HT1080 (cell line): ENCODE data around the gene SPP1. TPM values are rescaled to one million over a fixed set of nuclear protein-coding genes. Genes with fewer than 3 reads are reported as not detected.
"Not testable (repeated sequence)": the region's sequence is repeated elsewhere in the genome, so short reads cannot be mapped to it uniquely, and the experiment has no call there.

ENCODE experiments used
- DNase-seq: peaks from one replicate; pipeline ENCODE4 v3.0.0-alpha.2; 2015; ENCODE audit warnings: low read depth
- polyA plus RNA-seq, 2 experiments: library from polyadenylated mRNA; depleted of rRNA; stranded (reverse); fragments of >200 nt; gene quantifications; 2 replicates each; pipeline ENCODE4 v1.2.3, GENCODE V29; 2015
- total RNA-seq: library from RNA; depleted of rRNA; stranded (reverse); fragments of >200 nt; shearing (Covaris generic); gene quantifications from 2 replicates; pipeline ENCODE4 v1.2.3, GENCODE V29; 2014; rRNA removed

The SPP1 gene
- 30.6 and 37.1 TPM in 2 replicates for total RNA-seq
- 10.1 and 12.0 TPM in 2 replicates for polyA plus RNA-seq (2015; cell fraction: cytosol; rRNA removed)
- polyA plus RNA-seq (2015; cell fraction: nucleus; rRNA removed), result 15.8 and 19.7 TPM in 2 replicates

- DNase-seq, result peak; percentile 79
Measured at GRCh38 chr4:87975466-87975865, at the start of gene SPP1. TSS of gene SPP1 (plus strand) at chr4:87975714. CDS start at chr4:87976896, 1,182 bp downstream.

DNA sequence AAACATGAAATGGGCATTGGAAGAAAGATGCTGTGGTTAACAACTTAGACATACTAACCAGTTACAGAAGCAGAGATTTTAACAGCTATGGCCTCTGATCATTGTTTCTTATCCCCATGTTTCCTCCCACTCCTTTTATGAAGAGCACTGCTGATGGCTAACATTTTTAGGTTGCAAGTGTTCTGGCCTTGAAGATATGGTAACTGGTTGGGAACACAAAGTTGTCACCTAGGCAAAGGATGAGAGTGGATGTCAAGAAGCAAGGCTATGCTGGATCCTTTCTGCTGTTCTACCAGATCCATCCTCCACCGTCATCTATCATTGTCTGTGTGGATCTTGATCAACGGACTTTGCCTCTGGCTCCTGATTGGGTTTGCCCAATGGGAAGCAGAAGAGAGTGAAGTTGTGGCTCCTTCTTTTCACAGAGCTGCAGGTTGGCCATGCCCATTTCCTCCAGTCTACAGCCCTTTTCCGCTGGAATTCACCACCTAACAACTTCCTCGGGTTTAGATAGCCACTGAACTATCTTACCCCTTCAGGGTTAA, 48.9 kb upstream of the SPP1 start:
- DNase-seq, result no peak

DNA sequence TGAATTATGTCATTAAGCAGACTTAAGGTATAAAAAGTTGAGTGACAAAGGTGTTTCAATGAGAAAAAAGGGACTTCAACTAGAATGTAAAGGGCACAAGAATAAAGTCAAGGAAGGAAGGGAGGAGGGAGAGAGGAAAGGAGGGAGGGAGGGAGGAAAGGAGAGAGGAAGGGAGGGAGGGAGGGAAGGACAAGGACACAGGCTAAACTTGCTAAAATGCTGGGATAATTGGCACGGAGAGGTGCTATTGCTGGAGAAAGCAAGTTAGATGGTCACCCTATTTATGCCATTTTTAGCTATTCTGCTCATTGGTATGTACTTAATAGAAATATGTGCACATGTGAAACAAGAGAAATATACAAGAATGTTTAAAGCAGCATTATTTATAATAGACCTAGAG, 44.9 kb upstream of the SPP1 start:
- no peak for DNase-seq

- no peak for DNase-seq
Measured at GRCh38 chr4:87931932-87932331, 43.6 kb upstream of the SPP1 start.

- peak; percentile 59 for DNase-seq
Measured at GRCh38 chr4:87932718-87933141, 42.8 kb upstream of the SPP1 start.

DNA sequence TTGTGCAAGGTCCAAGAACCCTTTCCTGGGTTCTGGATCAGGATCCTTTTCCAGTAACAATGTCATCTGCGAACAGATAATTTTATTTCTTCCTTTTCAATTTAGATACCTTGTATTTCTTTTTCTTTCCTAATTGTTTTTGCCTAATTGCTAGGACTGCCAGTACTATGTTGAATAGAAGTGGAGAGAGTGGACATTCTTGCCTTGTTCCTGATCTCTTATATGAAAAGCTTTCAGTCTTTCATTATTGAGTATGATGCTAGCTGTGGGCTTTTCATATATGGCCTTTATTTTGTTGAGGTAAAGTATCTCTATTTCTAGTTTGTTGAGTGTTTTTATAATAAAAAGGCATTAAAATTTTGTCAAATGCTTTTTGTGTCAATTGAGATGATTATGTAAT, 42.2 kb upstream of the SPP1 start:
- DNase-seq, result no peak

DNA sequence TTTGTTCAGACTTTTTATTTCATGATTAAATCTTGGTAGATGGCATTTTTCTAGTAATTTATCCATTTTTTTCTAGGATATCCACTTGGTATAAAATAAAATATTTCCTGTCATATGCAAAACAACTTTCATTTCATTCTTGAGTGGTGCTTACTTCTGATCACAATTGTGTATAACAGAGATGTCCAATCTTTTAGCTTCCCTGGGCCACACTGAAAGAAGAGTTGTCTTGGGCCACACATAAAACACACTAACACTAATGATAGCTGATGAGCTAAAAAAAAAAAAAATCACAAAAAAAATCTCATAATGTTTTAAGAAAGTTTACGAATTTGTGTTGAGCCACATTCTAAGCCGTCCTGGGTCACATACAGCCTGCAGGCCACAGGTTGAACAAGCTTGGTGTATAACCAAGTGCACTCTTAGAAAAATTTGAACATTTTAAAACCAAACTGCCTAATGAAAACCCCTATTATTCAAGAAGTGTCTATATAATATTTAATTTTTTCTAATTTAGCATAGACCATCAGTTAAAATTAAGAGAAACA, 41.3 kb upstream of the SPP1 start:
- DNase-seq, result no peak

- no peak for DNase-seq
Measured at GRCh38 chr4:87934973-87935372, 40.5 kb upstream of the SPP1 start.

- not testable (repeated sequence) for DNase-seq
Measured at GRCh38 chr4:87935954-87936353, 39.6 kb upstream of the SPP1 start.

DNA sequence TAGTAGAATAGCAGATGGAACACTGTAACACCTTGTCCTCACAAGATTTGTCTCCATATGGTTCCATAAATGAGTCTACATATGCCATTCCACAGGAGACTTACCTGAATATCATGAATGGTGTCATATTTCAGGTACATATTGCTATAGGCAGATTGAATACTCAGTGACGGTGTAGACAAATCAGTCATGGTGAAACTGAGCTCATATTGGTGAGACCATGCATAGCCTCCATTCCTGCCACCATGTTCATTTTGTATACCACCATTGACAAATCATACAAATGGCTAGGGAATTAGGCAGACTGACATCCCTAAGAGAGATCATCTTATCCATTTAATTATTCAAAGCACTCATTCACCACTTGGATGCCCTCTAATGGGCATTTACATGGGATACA, 38.0 kb upstream of the SPP1 start:
- no peak for DNase-seq

DNA sequence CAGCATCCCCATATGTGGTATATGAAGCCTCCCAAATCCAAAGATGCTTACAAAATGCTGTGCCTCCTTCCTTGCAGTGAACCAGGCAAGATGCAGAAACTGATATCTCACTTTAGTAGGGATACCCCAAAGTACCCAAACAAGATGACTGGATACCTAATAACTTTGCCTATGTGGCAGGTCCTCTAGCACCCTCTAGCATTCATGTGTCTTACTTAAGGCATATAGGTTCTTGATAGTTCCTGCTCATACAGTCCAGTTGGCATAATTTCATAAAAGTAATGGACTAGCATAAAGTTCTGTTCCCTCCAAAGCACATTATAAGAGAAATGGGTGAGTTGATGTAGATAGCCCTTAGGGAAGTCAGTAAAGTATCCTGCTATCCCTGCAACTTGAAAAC, 36.8 kb upstream of the SPP1 start:
- no peak for DNase-seq

DNA sequence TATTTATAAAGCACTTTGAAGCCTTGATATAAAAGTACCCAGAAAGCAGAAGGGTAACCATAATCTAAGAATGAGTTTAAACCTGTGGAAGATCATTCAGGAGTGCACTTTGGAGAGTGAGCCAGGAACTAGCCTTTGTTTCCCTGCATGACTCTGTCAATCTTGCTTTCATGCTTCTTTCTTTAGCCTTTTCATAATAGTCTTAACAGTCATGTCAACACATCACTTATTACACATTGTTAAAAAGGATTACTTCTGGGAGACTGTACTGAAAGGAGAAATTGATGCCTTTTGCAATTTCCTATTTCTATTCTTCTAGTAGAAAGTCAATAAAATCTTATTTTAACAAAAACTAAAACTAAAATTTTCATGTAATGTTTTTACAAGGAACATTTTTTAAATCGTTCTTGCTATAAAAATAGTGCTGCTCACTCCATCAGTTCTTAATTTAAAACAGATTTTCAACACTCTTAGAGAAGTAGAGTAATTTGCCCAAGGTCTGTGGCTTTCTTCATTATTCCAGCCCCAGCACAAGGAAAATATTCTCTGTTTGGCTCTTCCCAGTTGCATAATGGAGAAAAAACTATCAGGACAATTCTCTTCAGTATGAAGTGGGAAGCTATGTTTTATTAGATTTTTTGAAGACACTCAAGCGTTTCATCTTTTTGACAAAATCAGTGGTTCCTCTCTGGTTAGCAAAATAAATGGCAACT, 35.4 kb upstream of the SPP1 start:
- no peak for DNase-seq

DNA sequence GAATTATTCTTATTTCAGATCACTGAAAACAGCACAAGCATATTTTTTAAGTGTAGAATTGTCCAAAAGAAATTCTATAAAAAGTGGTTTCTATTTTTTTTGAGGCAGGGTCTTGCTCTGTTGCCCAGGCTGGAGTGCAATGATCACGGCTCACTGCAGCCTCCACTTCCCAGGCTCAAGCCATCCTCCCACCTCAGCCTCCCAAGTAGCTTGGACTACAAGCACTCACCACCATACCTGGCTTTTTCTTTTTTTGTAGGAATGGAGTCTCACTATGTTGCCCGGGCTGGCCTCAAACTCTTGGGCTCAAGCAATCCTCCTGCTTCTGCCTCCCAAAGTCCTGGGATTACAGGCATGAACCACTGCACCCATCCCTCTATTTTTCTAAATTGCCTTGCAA, 34.7 kb upstream of the SPP1 start:
- not testable (repeated sequence) for DNase-seq

- no peak for DNase-seq
Measured at GRCh38 chr4:87941537-87942392, 33.7 kb upstream of the SPP1 start.

DNA sequence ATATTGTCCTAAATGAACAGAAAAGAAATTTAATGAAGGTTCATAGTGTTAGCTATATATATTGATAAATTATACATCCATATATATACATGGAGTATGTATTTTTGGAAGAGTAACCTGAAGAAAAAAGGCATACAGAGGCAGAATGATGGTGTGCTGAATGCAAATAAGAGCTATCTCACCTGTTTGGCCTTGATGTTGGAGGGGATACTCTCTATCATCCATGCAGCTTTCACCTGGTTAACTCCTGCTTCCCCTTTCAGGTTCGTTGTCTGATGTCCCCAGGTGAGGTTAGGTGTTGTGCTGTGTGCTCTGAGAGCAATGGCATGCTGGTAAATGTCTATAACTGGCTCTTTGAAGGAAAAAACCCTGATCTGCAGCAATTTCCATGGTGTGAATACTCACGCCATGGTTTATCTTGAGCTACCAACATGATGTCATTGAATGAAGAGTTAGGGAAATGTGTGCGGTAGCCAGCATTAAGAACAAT, 31.8 kb upstream of the SPP1 start:
- DNase-seq, result no peak

DNA sequence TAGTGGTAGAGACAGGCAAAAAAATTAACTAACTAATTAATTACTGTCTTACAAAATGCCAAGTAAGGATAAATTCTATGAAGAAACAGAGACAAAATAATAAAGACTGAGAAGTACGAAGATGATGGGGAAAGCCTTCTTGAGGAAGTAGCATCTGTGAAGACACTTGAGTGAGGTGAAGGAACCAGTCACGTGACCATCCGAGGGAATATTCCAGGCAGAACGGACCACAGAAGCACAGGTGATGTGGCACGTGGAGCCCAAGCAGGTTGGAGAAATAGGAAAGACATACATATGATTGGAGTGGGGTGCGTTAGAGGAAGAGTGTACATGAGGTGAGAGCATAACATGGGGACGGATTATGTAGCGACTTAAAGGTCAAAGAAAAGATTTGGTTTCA, 30.5 kb upstream of the SPP1 start:
- DNase-seq, result no peak

GRCh38 chr4:87946766-87947165, 28.7 kb upstream of the SPP1 start:
- no peak for DNase-seq

DNA sequence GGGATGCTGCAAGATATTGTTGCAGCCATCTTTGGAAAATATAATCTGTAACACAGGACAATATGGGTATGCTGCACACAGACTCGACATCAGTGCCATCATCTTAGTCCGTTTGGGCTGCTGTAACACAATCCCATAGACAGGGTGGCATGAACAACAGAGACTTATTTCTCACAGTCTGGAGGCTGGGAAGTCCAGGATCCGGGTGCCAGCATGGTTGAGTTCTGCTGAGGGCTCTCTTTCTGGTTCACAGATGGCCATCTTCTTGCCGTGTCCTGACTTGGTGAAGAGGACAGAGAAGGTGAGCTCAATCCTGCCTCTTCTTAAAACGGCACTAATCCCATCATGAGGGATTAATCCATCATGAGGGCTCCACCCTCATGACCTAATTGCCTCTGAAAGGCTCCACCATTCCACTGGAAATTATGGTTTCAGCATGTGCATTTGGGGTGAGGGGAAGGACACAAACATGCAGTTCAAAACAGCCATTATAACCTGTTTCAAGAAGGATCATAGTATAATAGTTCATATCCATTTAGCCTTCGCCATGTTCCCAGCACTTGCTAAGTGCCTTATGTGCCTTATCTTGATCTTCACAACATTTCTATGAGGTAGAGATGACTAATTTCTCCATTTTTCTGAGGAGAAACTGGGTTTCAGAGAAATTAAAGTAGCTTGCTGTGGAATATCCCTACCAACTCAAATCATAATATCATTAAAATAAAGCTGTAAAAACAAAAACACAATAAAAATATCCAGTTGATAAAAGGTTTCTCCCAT, 27.9 kb upstream of the SPP1 start:
- DNase-seq, result no peak

DNA sequence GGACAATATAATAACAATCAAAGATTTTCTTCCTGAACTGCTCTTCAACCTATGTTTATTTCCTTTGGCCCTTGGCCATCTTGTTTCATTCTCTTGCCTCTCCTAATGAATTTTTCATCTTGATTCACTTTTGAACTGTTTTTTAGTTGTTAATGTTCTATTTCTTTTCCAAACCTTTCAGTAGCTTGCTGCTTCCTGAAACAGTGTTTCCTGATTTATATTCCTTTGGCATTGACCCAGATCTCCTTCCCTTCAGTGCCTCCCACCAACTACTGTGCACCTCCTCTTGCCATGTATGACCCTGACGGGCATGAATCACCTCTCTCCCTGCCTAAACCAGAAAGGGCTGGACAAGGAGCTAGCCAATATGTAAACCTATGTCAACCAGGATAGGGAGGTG, 25.6 kb upstream of the SPP1 start:
- DNase-seq, result peak; percentile 86

GRCh38 chr4:87950493-87950892, 25.0 kb upstream of the SPP1 start:
- peak; percentile 20 for DNase-seq
